ENCODE measurements around the gene IPO8. TPM values are rescaled to one million over a fixed set of nuclear protein-coding genes. Genes with fewer than 3 reads are reported as not detected.

Gene IPO8
- total and polyA plus RNA-seq, 2 of the 8 experiments (the other 6 are each of a cell fraction or from before 2014, with no cell fraction given): 7.2 to 59.8 TPM

GRCh38 chr12:30707613-30708342, 12.1 kb upstream of the IPO8 start:
- H3K27ac ChIP-seq (ENCODE audit: low read depth, low read length): no peak overlapping the region
- no peak overlapping the region for H2BK120ac ChIP-seq (replicated peaks; ENCODE audit: low read depth, low read length)
- no peaks in the 10 kb centered on the region for H3K79me1 ChIP-seq (ENCODE audit: low read depth, low read length)
- no peak overlapping the region for H3K4me3 ChIP-seq (ENCODE audit: extremely low read depth in 1 of 4, insufficient read depth in 2 of 4, low read depth in 3 of 4, low read length in 4 of 4)
- H3K23me2 ChIP-seq (ENCODE audit: low read depth, low read length): no peaks in the 10 kb centered on the region; the same call in 1 of the 2 replicates
- no peak overlapping the region for H3K18ac ChIP-seq (ENCODE audit: extremely low read depth, low read length)
- no peak overlapping the region for H2BK5ac ChIP-seq (ENCODE audit: low read depth, low read length)
- no peaks in the 10 kb centered on the region for H3K79me2 ChIP-seq (ENCODE audit: control insufficient read depth in 1 of 2, insufficient read depth in 2 of 2, low read length in 2 of 2)
- H4K91ac ChIP-seq (replicated peaks; ENCODE audit: insufficient read length, low read length): no peak overlapping the region
- H3K27me3 ChIP-seq (replicated peaks in 1 of 4; ENCODE audit: control insufficient read depth in 3 of 4, extremely low read depth in 1 of 4, insufficient read depth in 3 of 4, low read length in 3 of 4): no peaks in the 10 kb centered on the region
- H3K4me1 ChIP-seq (replicated peaks in 1 of 4; ENCODE audit: control insufficient read depth in 3 of 4, insufficient read depth in 4 of 4, low read length in 3 of 4): no peaks in the 10 kb centered on the region
- H2AK5ac ChIP-seq (ENCODE audit: low read depth, low read length): no peak overlapping the region
- H4K8ac ChIP-seq (ENCODE audit: extremely low read depth, insufficient read depth, low read length): no peak overlapping the region
- no peak overlapping the region for H2AFZ ChIP-seq (ENCODE audit: low read length)
- POLR2A ChIA-PET (ENCODE audit: partially characterized antibody): interaction anchor here (0.8 to 1.6 kb wide), 2 partner anchors 11 to 14 kb away, joined by 3 to 4 read pairs; no protein-coding TSS in a partner anchor
- H2BK15ac ChIP-seq (ENCODE audit: low read length): no peak overlapping the region
- no peak overlapping the region for H2BK20ac ChIP-seq (ENCODE audit: low read length)
- no peak overlapping the region for H4K5ac ChIP-seq (ENCODE audit: insufficient read length, low read depth, low read length)
- H2BK12ac ChIP-seq (ENCODE audit: low read depth, low read length): no peak overlapping the region
- H3K56ac ChIP-seq (replicated peaks; ENCODE audit: insufficient read length, low read depth, low read length): no peak overlapping the region
- H3K9me3 ChIP-seq (ENCODE audit: insufficient read depth in 2 of 2, low read depth in 1 of 2, low read length in 1 of 2): peaks cover 0 to 2% of the 10 kb centered on the region in 2 experiments; a peak in 1 of 4 replicates
- peaks cover 0 to 40% (median 30%) of the 10 kb centered on the region in 4 experiments; a peak in 7 of 8 replicates for H3K36me3 ChIP-seq (ENCODE audit: control insufficient read depth in 2 of 4, insufficient read depth in 4 of 4, low read length in 3 of 4)
- H4K20me1 ChIP-seq (replicated peaks in 1 of 2; ENCODE audit: control insufficient read depth in 1 of 2, insufficient read depth in 2 of 2, low read length in 2 of 2): no peaks in the 10 kb centered on the region
- no peak for FAIRE-seq
- WGBS, 2 experiments (ENCODE audit: extremely low coverage in 1 of 2, insufficient coverage in 1 of 2, insufficient read length in 1 of 2, insufficient replicate concordance in 2 of 2, low coverage in 1 of 2, low lambda C conversion rate in 2 of 2, missing lambda C conversion rate in 1 of 2): 93% methylated on average over 10 of the region's 10 CpGs; no CpG with 5 or more reads in 1 of the 2 experiments
- no peak overlapping the region for H3K9ac ChIP-seq (replicated peaks in 1 of 4; ENCODE audit: extremely low read depth in 1 of 4, low read depth in 3 of 4, low read length in 3 of 4)
- no peak overlapping the region for H3K4ac ChIP-seq (replicated peaks; ENCODE audit: insufficient read length, low read depth, low read length)
- DNase-seq (ENCODE audit: low read depth in 1 of 2, low spot score in 2 of 2): no peak
- CTCF ChIA-PET (ENCODE audit: partially characterized antibody): interaction anchor here (2.1 kb wide), 1 partner anchor 16 kb away, joined by 6 read pairs; no protein-coding TSS in a partner anchor
- no peak overlapping the region for H3K4me2 ChIP-seq (ENCODE audit: insufficient read depth in 1 of 2, low read depth in 2 of 2, low read length in 2 of 2)
- no peak overlapping the region for H3K23ac ChIP-seq (ENCODE audit: insufficient read length)
- H3K14ac ChIP-seq (ENCODE audit: insufficient read length): no peak overlapping the region
- no peak for TF ChIP-seq POLR2A (IDR thresholded peaks at IDR 0.05; ENCODE audit: control extremely low read depth in 1 of 2, low read depth in 2 of 2, low read length in 2 of 2)
- TF ChIP-seq HDAC6 (IDR thresholded peaks at IDR 0.05; ENCODE audit: low read depth, low read length): no peak
- TF ChIP-seq EGR1 (IDR thresholded peaks at IDR 0.05; ENCODE audit: borderline replicate concordance, low read depth, low read length): no peak
- TF ChIP-seq RBBP5 (IDR thresholded peaks at IDR 0.05; ENCODE audit: borderline replicate concordance, low read depth, low read length): no peak
- TF ChIP-seq POU5F1 (IDR thresholded peaks at IDR 0.05; ENCODE audit: low read depth, low read length): no peak
- no peak for TF ChIP-seq SP2 (IDR thresholded peaks at IDR 0.05; ENCODE audit: low read length)
- TF ChIP-seq CREB1 (IDR thresholded peaks at IDR 0.05): no peak
- TF ChIP-seq CEBPB (IDR thresholded peaks at IDR 0.05; ENCODE audit: low read depth, low read length): no peak
- no peak for TF ChIP-seq RAD21 (IDR thresholded peaks at IDR 0.05 in 1 of 2, conservative IDR thresholded peaks at IDR 0.05 in 1 of 2; ENCODE audit: low read depth in 2 of 2, low read length in 2 of 2)
- no peak for TF ChIP-seq BCL11A (IDR thresholded peaks at IDR 0.05; ENCODE audit: low read depth in 2 of 2, low read length in 2 of 2)
- no peak for TF ChIP-seq RFX5 (IDR thresholded peaks at IDR 0.05; ENCODE audit: borderline replicate concordance, low read depth, low read length)
- TF ChIP-seq PHF8 (conservative IDR thresholded peaks at IDR 0.05; ENCODE audit: low read depth, low read length): no peak
- no peak for TF ChIP-seq ASH2L (IDR thresholded peaks at IDR 0.05; ENCODE audit: low read length)
- no peak for TF ChIP-seq ZNF274 (IDR thresholded peaks at IDR 0.05; ENCODE audit: borderline replicate concordance, extremely low read depth, low read length)
